H1 (cell line): ENCODE results near the gene SULT2B1. TPM values are rescaled to one million over a fixed set of nuclear protein-coding genes. Genes with fewer than 3 reads are reported as not detected.
A peak's percentile ranks its signal among the peaks of the same experiment; 100 is the strongest.

Experiments used
- ASH2L ChIP-seq: fragments of 200-600, 300-600 bp; sonication (generic); IDR thresholded peaks from one replicate; pipeline ENCODE4 v1.7.1; 2017; ENCODE audit warnings: low read length
- CHD1 ChIP-seq: IDR thresholded peaks from 2 replicates; pipeline ENCODE4 v1.6.1; 2012; ENCODE audit warnings: low read depth, low read length, improper control_type of control experiment
- CHD2 ChIP-seq: IDR thresholded peaks from 2 replicates; pipeline ENCODE4 v1.6.1; 2012; ENCODE audit warnings: low read length, improper control_type of control experiment
- polyA plus RNA-seq, 7 experiments: library from polyadenylated mRNA; depleted of rRNA in 3 of 7; stranded (reverse) in 5 of 7; unstranded in 2 of 7; fragments of >200 nt in 5 of 7; fragments of 200-250 nt in 2 of 7; gene quantifications; 1 replicate in 5 of 7; 2 replicates in 1 of 7; 4 replicates in 1 of 7; pipeline versions ENCODE4 v1.2.1 to v1.2.3, GENCODE V29; 2011 to 2013; ENCODE audit warnings: missing spikeins in 2 of 7, mixed read lengths in 2 of 7
- total RNA-seq: library from RNA; stranded (reverse); fragmentation: NEBNext Ultra II Directional; extraction: Animal tissue kit (Norgen Biotek cat#: 25700); gene quantifications from 2 replicates; pipeline ENCODE4 v1.2.1, GENCODE V29; 2021

The SULT2B1 gene
- total and polyA plus RNA-seq, 2 of the 8 experiments (the other 6 are each of a cell fraction or from before 2014, with no cell fraction given), result 1.5 to 2.6 TPM

- TF ChIP-seq CHD1 (no peak), ASH2L (peak; percentile 28), CHD2 (no peak)
Observed at GRCh38 chr19:48634424-48635262, 82.7 kb downstream of the SULT2B1 start (continued).
